GM18867 (cell line): Measurements from ENCODE around the gene GANAB.

Source experiments
- ATAC-seq: cut with Tn5 transposase; IDR thresholded peaks from one replicate; pipeline ENCODE4 v1.9.1; 2021; ENCODE audit warnings: mild to moderate bottlenecking, moderate library complexity; ENCODE audit not compliant: unreplicated experiment

GANAB gene

DNA sequence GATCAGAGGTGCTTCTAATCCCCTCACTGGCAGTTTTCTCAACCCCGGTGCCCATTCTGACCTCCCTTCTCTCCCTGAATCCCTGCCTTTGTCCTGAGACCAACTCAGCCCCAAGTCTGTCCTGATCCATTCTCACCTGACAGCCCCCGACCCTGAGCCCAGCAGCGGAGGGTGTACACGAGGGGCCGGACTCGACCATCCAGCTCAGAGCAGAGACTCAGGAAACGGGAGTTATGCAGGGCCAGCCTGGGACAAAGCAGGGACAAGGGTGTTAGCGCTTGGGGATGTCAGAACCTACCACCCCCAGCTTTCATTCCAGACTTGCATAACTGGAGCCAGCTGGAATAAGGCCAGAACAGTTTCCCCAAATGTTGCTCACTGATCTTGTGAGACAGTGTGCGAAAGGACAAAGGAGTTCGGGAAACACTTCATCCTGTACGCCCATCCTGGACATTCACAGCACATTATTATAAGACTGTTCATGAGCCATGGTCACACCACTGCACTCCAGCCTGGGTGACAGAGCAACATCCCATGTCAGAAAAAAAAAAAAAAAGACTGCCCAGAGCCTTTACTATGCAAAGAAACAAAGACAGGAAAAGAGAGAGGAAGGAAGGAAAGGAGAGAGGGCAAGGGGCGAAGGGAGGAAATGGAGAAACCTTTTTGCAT lies 69.2 kb downstream of the GANAB start:
- no peak for ATAC-seq

DNA sequence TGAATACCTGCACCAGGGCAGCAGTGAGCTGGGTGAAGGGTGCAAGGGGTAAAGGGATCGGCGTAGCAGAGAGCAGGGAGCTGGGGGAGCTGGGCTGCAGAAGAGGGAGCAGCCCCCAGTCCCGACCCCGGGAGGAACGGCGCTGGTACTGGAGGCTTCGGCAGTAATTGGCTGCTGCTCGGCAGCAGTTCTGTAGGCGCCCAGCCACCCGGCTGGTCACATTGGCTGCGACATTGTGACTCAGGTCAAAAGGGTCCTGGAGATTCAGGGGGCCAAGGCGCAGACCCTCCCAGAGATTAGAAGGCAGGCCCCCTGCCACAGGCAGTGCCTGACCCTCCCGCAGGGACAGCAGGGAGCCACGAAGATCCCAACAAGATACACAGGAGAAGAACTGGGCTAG lies 70.6 kb downstream of the GANAB start:
- ATAC-seq: no peak

DNA sequence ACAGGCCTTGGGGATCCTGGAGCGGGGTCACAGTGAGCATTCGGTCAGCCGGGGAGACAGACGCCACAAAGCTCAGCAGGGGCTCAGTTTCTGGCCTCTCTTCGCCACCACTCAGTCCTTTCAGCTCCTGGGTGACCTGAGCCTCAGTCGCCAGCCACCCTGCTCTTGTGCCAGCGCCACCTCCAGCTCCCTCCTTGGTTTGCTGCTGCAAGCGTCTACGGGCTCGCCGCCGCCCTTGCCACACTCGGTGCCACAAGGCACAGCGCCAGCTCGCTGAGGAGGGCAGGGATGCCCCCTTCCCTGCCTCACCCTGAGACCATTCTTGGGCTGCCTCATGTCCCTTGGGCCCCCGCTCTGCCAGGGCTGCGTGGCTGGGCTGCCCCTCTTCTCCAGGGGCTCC lies 71.3 kb downstream of the GANAB start:
- no peak for ATAC-seq
